Hindlimb muscle (tissue), 1 donor: Measurements from ENCODE around the gene ZHX3. TPM values are rescaled to one million over a fixed set of nuclear protein-coding genes. Genes with fewer than 3 reads are reported as not detected.

Source experiments
- DNase-seq: peaks from one replicate; pipeline ENCODE4 v3.0.0-alpha.2; 2013
- polyA plus RNA-seq: library from polyadenylated mRNA; unstranded; fragments of 120-200 nt; gene quantifications from one replicate; pipeline ENCODE4 v1.2.1, GENCODE V29; 2013; ENCODE audit not compliant: insufficient read length

Gene ZHX3
- polyA plus RNA-seq, 1 donor: 9.2 TPM

DNA sequence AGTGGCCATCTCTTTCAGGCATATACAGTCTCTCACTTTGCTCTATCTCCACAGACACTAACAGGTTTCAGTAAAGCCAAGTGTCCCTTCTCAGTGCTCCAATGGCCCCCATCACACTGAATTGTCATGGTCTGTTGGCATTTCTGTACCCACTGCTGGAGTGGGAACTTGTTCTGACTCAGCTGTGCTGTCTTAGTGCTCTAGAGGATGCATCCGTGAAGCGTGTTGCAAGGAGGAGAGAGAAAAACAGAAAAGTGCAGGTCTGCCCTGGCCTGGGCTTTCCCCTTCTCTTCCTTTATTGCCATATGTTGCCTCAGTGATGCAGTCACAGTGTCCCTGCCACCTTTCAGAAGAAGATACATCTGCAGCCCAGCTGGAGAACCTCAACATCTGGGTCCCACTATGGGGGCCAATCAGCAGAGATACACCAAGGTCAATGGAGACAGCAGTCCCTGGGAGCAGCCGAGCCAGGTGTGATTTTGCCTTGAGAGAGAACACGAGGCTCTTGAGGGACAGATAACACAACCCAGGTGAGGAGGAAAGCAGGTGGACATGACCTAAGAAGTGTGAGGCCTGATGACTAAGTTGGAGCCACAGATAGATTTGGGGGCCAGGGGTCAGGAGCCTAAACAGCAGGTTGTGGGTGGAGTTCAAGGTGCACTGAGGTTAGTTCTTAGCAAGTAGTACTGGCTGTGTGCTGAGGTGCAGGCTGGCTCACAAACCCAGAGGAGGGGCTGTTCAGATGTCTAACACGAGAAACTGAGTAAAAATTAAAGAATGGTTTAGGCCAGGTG lies 185.7 kb downstream of the ZHX3 start:
- no peak for DNase-seq

Other genes with a start within 250 kb of the ZHX3 start
- gene PLCG1, start 180.2 kb downstream of the ZHX3 start, polyA plus RNA-seq: 88.7 TPM
- 4.7 TPM for gene LPIN3, start 23.1 kb upstream of the ZHX3 start, polyA plus RNA-seq
- gene EMILIN3, start 49.1 kb upstream of the ZHX3 start, polyA plus RNA-seq: 19.7 TPM